Activated CD8-positive, alpha-beta memory T cell treated with anti-CD3 and anti-CD28 coated beads for 36 hours (primary cell): ENCODE measurements around the gene ZNF763. TPM values are rescaled to one million over a fixed set of nuclear protein-coding genes. Genes with fewer than 3 reads are reported as not detected.

Experiments used
- CTCF ChIA-PET: fragments of 350-600 bp; sonication (Branson Sonifier 250); formaldehyde crosslinking; loops from one replicate; lab custom pipeline; 2021; ENCODE audit warnings: antibody characterized with exemption; lab: Charles Lee
- POLR2A ChIA-PET: fragments of 350-600 bp; sonication (Branson Sonifier 250); formaldehyde crosslinking; loops from one replicate; lab custom pipeline; 2021; ENCODE audit warnings: antibody characterized with exemption; lab: Charles Lee
- total RNA-seq, 2 experiments: library from RNA; stranded (reverse); gene quantifications; one replicate each; pipeline ENCODE4 v1.2.3, GENCODE V29; 2021

The ZNF763 gene
- total RNA-seq, 2 experiments from 2014 or later = 0.80 to 1.0 TPM

DNA sequence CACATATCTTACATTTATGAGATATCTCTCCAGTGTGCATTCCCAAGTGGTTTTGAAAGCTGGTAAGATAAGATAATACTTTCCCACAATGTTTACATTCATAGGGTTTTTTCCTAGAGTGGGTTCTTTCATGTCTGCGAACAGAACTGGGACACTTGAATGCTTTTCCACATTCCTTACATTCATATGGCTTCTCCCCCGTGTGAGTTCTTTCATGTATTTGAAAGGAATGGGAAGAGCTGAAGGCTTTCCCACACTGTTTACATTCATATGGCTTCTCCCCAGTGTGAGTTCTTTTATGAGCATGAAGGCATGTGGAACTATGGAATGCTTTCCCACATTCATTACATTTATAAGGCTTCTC, 50.9 kb downstream of the ZNF763 start:
- ChIA-PET CTCF (no interaction called here), POLR2A (no interaction called here)

Other genes starting within 250 kb of the ZNF763 start
- gene ZNF823, start 226.1 kb upstream of the ZNF763 start, total RNA-seq = 1 to 10 TPM; 4.1 to 4.7 TPM
- gene ZNF441, start 198.0 kb upstream of the ZNF763 start, total RNA-seq = 1 to 10 TPM; 4.7 to 5.4 TPM
- under 1 TPM; 0.80 to 0.89 TPM for gene ZNF491, start 166.5 kb upstream of the ZNF763 start, total RNA-seq
- gene ZNF440, start 150.8 kb upstream of the ZNF763 start, total RNA-seq = 1 to 10 TPM; 7.0 to 7.4 TPM
- gene ZNF439, start 116.3 kb upstream of the ZNF763 start, total RNA-seq = 1 to 10 TPM; 6.0 to 6.8 TPM
- 1 to 10 TPM; 1.8 to 3.0 TPM for gene ZNF69, start 77.3 kb upstream of the ZNF763 start, total RNA-seq
- 10 to 100 TPM in 1 of 2 experiments, 1 to 10 TPM in 1; 9.1 to 10.7 TPM for gene ZNF700, start 39.9 kb upstream of the ZNF763 start, total RNA-seq
- gene ZNF433, start 70.6 kb downstream of the ZNF763 start, total RNA-seq = under 1 TPM; 0.65 to 0.74 TPM
- under 1 TPM; 0.59 to 0.65 TPM for gene ZNF878, start 87.9 kb downstream of the ZNF763 start, total RNA-seq
- gene ZNF844, start 99.7 kb downstream of the ZNF763 start, total RNA-seq = 1 to 10 TPM; 3.0 to 3.3 TPM
- gene ZNF20, start 175.3 kb downstream of the ZNF763 start, total RNA-seq = 1 to 10 TPM; 2.3 to 2.7 TPM
- 1 to 10 TPM; 2.8 to 3.5 TPM for gene ZNF625, start 191.7 kb downstream of the ZNF763 start, total RNA-seq
- 10 to 100 TPM in 1 of 2 experiments, 1 to 10 TPM in 1; 9.2 to 10.1 TPM for gene ZNF136, start 198.1 kb downstream of the ZNF763 start, total RNA-seq